ENCODE measurements around the gene DDX21. TPM values are rescaled to one million over a fixed set of nuclear protein-coding genes. Genes with fewer than 3 reads are reported as not detected.
"Not testable (repeated sequence)": the region's sequence is repeated elsewhere in the genome, so short reads cannot be mapped to it uniquely, and the experiment has no call there.

The DDX21 gene
- total RNA-seq, 4 donors from 2014 or later: 39.2 to 112 (median 84.0) TPM

DNA sequence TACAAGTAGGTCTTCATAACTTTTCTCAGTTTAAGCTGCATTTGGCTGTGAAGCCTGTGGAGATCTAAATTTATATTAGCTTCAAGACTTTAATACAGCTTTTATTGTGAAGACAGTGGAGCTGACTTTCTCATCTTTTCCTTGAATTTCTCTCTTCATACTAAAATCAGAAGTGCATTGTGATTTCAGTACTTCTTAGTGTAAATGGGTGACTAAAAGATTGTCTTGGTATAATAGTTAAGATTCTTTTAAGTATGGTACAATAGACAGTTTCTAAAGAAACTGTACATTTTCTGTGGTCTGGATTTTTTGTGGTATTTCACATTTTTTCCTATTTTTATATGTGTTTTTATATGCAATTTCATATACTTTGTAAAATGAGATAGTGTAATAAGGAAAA lies 21.0 kb upstream of the DDX21 start:
- Histone ChIP-seq H3K4me3 (no peak overlapping the region), H3K27ac (no peak overlapping the region), H3K36me3 (peaks cover 0 to 97% (median 14%) of the 10 kb centered on the region in 3 donors), H3K9me3 (no peaks in the 10 kb centered on the region), H3K27me3 (no peaks in the 10 kb centered on the region), H3K4me1 (no peaks in the 10 kb centered on the region)
- no peak for DNase-seq
- intact Hi-C loops (cut with DNase I): no loop called here
- no peak for TF ChIP-seq POLR2A (IDR thresholded peaks at IDR 0.05)
- TF ChIP-seq, protein P1, sequence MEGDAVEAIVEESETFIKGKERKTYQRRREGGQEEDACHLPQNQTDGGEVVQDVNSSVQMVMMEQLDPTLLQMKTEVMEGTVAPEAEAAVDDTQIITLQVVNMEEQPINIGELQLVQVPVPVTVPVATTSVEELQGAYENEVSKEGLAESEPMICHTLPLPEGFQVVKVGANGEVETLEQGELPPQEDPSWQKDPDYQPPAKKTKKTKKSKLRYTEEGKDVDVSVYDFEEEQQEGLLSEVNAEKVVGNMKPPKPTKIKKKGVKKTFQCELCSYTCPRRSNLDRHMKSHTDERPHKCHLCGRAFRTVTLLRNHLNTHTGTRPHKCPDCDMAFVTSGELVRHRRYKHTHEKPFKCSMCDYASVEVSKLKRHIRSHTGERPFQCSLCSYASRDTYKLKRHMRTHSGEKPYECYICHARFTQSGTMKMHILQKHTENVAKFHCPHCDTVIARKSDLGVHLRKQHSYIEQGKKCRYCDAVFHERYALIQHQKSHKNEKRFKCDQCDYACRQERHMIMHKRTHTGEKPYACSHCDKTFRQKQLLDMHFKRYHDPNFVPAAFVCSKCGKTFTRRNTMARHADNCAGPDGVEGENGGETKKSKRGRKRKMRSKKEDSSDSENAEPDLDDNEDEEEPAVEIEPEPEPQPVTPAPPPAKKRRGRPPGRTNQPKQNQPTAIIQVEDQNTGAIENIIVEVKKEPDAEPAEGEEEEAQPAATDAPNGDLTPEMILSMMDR (IDR thresholded peaks at IDR 0.05): no peak

DNA sequence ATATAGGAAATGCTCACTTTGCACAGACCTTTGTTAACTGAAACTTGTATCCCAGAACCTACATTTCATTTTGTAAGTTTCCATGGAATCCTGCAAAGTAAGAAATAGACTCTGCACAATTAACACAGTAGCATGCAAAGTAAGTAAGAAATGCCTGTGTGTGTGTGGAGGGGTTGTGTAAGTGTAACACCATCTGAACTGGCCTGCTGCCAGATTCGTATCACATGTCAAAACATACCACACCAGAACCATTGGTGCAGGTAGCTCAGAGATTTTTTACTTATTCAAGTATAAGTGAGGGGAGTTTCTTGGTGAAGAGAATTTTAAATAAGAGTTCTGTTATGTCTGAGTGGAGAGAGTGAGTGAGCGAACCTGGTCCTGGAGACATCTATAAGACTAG lies 17.9 kb upstream of the DDX21 start:
- whole genome bisulfite sequencing, 2 donors: 56 to 65% methylated on average over 2 of the region's 2 CpGs
- no peak for TF ChIP-seq POLR2A (IDR thresholded peaks at IDR 0.05)
- TF ChIP-seq, protein P1 (IDR thresholded peaks at IDR 0.05): no peak
- Histone ChIP-seq H3K27ac (no peak overlapping the region), H3K4me3 (no peak overlapping the region), H3K4me1 (no peaks in the 10 kb centered on the region), H3K36me3 (peaks cover 0 to 100% (median 8%) of the 10 kb centered on the region in 3 donors), H3K27me3 (no peaks in the 10 kb centered on the region), H3K9me3 (no peaks in the 10 kb centered on the region)
- intact Hi-C loops (cut with DNase I): no loop called here
- no peak for DNase-seq

DNA sequence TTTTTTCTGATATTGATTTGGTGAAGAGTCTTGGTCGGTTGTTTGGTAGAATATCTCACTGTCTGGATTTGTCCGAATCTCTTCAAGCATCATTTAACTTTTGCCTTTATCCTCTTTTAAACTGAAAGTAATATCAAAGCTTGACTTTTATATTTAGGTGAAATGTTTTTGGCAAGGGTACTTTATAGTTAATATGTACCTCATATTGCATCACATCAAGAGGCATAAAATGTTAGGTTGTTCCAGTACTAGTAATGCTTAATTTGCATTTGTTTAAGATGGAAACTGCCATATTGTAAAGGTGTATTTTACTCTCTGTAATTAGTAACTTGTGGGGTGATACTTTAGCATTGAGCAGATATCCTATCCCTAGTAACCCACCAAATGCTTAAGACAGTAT lies 17.1 kb upstream of the DDX21 start:
- TF ChIP-seq, protein P1 (IDR thresholded peaks at IDR 0.05): no peak
- TF ChIP-seq POLR2A (IDR thresholded peaks at IDR 0.05): no peak
- WGBS, 2 donors: 86 to 95% methylated on average over 2 of the region's 2 CpGs
- H3K36me3 ChIP-seq: peaks cover 0 to 100% (median 13%) of the 10 kb centered on the region in 3 donors

DNA sequence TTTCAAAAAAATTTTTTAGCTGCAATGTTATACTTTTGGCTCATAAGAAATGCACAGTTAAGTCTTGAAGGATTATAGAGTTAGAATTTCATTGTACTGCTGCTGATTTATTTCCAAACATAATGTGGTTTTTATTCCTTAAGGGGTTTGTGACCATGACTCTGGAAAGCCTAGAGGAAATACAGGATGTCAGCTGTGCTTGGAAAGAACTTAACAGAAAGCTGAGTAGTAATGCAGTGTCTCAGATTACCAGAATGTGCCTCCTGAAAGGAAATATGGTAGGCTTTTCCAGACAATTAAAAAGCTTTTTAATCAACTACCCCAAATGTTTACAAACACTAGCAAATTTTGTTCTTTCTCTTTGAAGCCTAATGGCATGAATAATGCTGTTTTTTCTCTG lies 15.1 kb upstream of the DDX21 start:
- H3K9me3 ChIP-seq; H3K4me3 ChIP-seq; H3K27me3 ChIP-seq; H3K4me1 ChIP-seq; DNase-seq; H3K27ac ChIP-seq; intact Hi-C loops (cut with DNase I): not testable (repeated sequence)
- peaks cover 0 to 100% (median 10%) of the 10 kb centered on the region in 3 donors for H3K36me3 ChIP-seq

More for the DNA sequence above, 17.1 kb upstream of the DDX21 start:
- H3K4me1 ChIP-seq: no peaks in the 10 kb centered on the region
- no peak overlapping the region for H3K27ac ChIP-seq
- no peak for DNase-seq
- H3K4me3 ChIP-seq: no peak overlapping the region
- no peaks in the 10 kb centered on the region for H3K9me3 ChIP-seq
- H3K27me3 ChIP-seq: no peaks in the 10 kb centered on the region
- intact Hi-C loops (cut with DNase I): no loop called here

DNA sequence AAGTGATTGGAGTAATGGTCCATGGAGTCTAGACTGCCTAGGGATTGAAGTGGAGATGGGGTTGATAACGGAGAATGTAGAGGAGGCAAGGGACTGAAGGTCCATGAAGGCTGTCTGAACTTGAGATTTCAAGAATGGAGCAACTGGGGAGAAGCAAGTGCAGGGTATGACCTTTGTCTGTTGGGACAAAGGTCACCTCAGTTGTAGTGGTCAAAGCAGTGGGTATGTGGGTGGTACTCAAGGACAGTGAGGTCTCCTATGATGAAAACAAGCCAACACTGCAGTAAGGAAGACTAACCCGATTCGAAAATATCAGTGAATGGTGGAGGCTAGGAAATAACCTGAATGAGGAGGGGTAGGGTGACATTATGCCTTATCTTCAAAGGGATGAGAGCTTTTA lies 5.4 kb upstream of the DDX21 start:
- peaks cover 0 to 9% (median 4%) of the 10 kb centered on the region in 3 donors for H3K4me1 ChIP-seq
- no peak for DNase-seq
- no peak overlapping the region for H3K4me3 ChIP-seq
- H3K27ac ChIP-seq: no peak overlapping the region
- H3K36me3 ChIP-seq: peaks cover 0 to 68% (median 19%) of the 10 kb centered on the region in 3 donors
- TF ChIP-seq, protein P1 (IDR thresholded peaks at IDR 0.05): no peak
- no peak for TF ChIP-seq POLR2A (IDR thresholded peaks at IDR 0.05)
- intact Hi-C loops (cut with DNase I): no loop called here
- no peaks in the 10 kb centered on the region for H3K27me3 ChIP-seq
- 95 to 96% methylated on average over 3 of the region's 3 CpGs for WGBS, 2 donors
- no peaks in the 10 kb centered on the region for H3K9me3 ChIP-seq

DNA sequence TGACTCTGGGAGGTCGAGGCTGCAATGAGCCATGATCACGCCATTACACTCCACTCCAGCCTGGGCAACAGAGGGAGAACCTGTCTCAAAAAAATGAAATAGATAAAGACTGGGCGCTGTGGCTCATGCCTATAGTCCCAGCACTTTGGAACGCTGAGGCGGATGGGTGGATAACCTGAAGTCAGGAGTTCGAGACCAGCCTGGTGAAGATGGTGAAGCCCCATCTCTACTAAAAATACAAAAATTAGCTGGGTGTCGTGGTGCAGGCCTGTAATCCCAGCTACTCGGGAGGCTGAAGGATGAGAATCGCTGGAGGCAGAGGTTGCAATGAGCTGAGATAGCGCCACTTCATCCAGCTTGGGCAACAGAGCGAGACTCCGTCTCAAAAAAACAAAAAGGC lies 1.1 kb upstream of the DDX21 start:
- Histone ChIP-seq H3K4me1 (peaks cover 0 to 39% (median 17%) of the 10 kb centered on the region in 3 donors), H3K27ac (peak overlapping the region in 1 of 4 donors; percentile 98), H3K27me3 (no peaks in the 10 kb centered on the region), H3K9me3 (no peaks in the 10 kb centered on the region), H3K4me3 (peak overlapping the region in 1 of 4 donors; percentile 100), H3K36me3 (peaks cover 0 to 33% (median 0%) of the 10 kb centered on the region in 3 donors)
- intact Hi-C loops (cut with DNase I): no loop called here
- WGBS, 2 donors: 88 to 93% methylated on average over 12 of the region's 12 CpGs
- no peak for DNase-seq
- TF ChIP-seq, protein P1 (IDR thresholded peaks at IDR 0.05): no peak
- TF ChIP-seq POLR2A (IDR thresholded peaks at IDR 0.05): no peak
